Measurements from ENCODE around the gene HES1.
"Not testable (repeated sequence)": the region's sequence is repeated elsewhere in the genome, so short reads cannot be mapped to it uniquely, and the experiment has no call there.

HES1 gene

DNA sequence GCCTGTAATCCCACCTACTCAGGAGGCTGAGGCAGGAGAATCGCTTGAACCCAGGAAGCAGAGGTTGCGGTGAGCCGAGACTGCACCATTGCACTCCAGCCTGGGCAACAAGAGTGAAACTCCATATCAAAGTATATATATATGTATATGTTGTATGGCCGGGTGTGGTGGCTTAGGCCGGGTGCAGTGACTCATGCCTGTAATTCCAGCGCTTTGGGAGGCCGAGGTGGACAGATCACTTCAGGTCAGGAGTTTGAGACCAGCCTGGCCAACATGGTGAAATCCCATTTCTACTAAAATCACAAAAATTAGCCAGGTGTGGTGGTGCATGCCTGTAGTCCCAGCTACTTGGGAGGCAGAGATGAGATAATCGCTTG is 7.0 kb upstream of the HES1 start:
- not testable (repeated sequence) for DNase-seq

DNA sequence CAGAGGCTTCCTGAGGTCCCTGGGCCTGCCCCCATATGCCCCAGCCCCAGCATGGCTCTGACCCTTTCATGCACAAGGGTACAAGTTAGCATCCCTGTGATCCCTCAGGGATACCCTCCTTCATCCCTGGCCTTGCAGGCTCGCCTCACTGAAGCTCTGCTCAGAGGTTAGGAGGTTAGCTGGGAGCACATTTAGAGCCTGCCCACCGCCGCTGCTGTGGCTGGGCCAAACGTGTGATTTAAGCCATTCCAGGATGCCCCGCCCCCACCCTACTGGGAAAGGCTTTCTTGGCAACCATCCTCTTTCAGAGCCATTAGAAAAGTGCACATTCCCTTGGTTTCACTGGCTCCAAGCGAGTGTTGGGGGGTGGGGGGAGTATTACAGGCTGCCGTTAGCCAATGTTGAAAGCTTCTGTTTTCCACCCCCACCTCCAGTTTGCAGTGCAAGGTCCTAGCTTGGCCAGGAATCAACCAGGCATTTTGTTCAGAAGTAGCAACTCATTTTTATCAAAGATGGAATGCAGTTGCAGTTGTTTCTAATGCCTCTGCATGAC is 6.3 kb upstream of the HES1 start:
- DNase-seq: no peak

DNA sequence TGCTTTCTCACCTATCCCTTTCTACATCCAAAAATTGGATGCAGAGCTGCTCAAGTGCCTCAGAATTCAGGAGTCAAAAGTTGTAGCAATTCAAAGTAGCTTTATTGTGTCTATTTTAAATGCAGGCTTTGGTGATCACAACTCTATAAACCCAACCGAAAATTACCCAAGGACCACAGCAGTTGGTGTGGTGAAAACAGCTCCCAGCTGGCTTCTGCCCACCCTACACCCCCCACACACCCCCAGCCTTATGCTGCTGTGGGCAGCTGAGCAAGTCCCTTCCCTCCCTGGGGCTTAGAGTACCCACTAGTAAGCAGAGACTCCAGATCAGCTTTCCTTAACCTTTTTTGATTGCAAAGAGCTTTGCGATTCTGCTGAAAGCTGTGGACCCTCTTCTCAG is 5.8 kb upstream of the HES1 start:
- no peak for DNase-seq

DNA sequence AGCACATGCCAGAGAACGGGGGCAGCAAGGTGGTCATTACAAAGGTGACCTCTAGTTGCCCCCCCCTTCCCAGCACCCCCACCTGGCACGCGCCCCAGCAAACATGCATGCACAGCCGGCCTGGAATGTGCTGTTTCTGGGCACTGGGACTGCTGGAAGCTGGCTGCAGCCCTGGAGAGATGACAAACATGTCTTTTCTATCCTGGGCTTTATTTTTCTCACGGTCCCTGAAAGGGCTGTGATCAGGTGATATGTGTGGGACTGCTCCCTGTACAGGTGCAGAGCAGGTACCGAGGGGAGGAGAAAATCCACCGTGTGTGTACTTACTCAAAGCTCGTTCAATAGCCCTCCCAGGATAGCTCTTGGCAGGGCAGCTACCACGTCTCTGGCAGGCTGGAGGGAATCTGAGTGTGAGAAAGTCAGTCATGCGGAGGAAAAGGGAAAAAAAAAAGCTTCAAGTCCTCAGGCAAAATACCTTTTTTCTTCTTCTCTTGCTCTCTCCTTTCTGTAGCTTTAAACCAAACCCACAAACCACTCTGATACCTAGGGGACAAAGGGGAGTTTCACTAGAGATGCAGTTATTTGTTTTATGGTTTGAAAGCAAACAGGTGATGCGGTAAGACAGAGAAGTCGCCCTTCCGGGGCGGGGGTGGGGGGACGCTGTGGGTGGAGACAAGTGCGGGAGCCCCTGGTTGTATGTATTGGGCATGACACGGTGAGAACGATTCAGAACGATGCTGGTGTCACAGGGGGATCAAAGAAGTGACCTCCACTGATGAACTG is 5.0 kb upstream of the HES1 start:
- no peak for DNase-seq

DNA sequence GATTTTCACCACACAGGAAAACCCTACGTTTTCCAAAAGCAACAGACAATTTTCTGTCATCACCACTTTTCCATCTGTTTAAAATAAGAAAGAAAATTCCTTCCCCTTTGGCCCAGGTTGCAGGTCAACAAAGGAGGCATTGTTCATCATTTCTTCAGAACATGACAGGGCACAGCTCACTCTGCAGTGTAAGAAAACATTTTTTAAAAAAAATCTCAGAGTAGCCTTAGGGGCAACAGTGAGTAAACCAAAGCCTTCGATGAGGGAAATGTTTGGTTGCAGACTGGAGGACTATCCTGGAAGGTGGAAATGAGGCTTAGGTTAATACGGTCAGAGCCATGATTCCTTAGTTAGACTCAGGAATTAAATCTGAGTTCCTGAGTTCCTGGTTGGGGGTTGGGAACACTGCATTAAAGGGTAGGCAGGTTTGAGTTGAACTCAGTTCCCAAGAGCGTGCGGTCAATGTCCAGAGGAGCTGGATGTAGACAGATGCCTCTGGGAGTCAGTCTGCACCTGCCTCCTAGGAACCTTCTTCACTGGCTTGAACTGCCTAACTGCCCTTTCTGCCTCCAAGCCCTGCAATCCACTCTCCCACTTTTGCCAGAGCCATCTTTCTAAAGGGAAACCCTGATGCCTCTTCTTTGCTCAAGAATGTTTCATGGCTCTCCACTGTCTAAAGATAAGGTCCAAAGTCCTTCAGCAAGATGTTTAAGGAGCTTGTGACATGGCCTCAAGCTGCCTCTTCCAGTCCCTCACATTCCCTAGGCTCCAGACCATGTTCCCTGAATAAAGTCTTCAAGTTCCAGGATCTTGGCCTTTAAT is 3.3 kb upstream of the HES1 start:
- DNase-seq: no peak

- DNase-seq: peak; percentile 29
These were observed 2.2 kb upstream of the HES1 start for GRCh38 chr3:194133661-194134230.

DNA sequence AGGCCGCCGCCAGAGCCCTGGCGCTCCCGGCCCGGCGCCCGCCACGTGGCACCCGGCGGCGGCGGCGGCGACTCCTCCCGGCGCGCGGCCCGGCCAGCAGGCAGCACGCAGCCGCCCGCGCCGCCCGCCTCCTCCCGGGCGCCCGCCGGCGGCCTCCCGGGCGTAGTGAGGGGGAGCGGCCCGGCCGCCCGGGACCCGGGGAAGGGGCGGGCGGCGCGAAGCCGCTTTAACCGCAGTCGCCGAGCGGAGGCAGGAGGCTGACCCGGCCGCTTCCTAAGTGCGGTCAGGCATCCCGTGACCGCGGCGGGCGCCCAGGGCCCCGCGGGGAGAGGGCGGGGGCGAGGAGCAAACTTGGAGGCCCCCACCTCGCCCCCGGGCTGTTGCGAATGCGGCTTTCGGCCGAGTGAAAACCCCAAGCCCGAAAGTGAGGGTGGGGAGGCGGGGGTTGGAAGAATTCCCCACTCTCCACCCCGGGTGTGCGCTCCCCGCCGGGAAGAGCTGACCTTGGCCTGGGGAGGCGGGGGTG is 1.7 kb upstream of the HES1 start:
- peak; percentile 60 for DNase-seq

DNA sequence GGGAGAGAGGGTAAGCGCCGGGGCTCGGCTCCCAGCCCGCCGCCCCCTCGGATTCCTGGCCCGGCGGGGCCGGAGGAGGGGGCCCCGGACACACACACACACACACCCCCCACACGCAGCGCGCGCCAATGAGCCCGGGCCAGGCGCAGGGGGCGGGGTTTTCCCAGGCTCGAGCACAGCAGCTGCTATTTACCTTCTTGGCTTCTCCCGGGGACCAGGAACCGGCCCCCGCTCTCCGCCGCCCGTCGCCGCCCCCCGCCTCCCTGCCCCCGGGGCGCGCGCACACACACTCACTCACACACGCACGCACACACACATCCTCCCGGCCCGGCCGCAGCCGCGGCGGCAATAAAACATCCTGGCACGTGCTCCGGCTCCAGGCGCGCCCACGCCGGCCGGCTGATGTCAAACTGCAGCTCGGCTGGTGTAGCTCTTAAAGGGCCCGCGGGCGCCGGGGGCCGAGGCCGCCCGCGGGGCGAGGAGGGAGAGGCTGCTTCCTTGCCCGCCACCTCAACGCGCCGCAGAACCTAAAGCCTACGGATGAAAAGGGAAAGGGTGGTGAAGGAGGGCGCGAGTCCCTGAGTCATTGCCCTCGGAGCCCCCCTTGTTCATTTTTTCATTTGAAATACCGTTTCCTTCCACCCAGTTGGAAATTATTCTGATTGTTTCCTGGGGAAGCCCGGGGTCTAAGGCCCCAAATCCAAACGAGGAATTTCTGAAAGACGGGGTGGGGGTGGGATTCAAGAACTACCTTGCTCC is 1.0 kb upstream of the HES1 start:
- peak; percentile 79 for DNase-seq

GRCh38 chr3:194135516-194135805 is 487 bp upstream of the HES1 start:
- no peak for DNase-seq

- no peak for DNase-seq
These were observed 615 bp downstream of the HES1 start for GRCh38 chr3:194136519-194137007.

GRCh38 chr3:194137008-194137505 is 1.1 kb downstream of the HES1 start:
- peak; percentile 17 for DNase-seq

DNA sequence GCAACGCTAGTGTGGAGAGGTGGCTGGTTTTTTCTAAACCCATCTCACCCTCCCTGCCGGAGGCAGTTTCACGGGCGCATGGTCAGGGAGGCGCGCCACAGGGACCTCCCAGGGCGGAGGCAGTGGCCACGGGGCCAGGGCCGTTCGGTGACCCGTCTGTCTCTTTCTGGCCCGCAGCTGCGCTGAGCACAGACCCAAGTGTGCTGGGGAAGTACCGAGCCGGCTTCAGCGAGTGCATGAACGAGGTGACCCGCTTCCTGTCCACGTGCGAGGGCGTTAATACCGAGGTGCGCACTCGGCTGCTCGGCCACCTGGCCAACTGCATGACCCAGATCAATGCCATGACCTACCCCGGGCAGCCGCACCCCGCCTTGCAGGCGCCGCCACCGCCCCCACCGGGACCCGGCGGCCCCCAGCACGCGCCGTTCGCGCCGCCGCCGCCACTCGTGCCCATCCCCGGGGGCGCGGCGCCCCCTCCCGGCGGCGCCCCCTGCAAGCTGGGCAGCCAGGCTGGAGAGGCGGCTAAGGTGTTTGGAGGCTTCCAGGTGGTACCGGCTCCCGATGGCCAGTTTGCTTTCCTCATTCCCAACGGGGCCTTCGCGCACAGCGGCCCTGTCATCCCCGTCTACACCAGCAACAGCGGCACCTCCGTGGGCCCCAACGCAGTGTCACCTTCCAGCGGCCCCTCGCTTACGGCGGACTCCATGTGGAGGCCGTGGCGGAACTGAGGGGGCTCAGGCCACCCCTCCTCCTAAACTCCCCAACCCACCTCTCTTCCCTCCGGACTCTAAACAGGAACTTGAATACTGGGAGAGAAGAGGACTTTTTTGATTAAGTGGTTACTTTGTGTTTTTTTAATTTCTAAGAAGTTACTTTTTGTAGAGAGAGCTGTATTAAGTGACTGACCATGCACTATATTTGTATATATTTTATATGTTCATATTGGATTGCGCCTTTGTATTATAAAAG is 1.8 kb downstream of the HES1 start:
- peak; percentile 41 for DNase-seq

- DNase-seq: no peak
These were observed 2.8 kb downstream of the HES1 start for GRCh38 chr3:194138732-194139070.

GRCh38 chr3:194139071-194139813 is 3.3 kb downstream of the HES1 start:
- no peak for DNase-seq

DNA sequence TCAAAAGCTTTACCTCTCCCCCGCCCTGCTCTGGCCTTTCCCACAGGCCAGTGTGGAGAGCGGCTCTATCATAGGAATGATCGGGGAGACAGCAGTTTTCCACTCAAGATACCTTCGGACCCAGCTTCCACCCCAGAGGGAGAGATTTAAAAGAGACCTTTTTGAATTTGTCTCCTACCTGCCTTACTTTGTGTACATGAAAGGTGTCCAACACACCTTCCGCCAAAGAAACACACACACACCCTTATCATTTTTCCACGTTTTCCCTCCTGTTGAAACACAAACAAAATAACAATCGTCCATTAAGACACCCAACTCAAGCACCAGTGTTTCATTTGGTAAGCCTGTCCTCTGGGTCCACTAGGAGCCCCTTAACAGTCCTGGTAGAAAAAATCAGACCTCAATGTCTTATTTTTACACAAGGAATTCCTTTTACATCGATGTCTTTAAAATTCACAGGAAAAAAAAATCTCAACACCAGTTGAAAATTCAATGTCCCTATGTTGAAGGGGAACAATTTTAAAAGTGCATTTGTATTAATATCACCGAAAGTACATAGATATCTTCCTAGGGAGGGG is 4.0 kb downstream of the HES1 start:
- no peak for DNase-seq

DNA sequence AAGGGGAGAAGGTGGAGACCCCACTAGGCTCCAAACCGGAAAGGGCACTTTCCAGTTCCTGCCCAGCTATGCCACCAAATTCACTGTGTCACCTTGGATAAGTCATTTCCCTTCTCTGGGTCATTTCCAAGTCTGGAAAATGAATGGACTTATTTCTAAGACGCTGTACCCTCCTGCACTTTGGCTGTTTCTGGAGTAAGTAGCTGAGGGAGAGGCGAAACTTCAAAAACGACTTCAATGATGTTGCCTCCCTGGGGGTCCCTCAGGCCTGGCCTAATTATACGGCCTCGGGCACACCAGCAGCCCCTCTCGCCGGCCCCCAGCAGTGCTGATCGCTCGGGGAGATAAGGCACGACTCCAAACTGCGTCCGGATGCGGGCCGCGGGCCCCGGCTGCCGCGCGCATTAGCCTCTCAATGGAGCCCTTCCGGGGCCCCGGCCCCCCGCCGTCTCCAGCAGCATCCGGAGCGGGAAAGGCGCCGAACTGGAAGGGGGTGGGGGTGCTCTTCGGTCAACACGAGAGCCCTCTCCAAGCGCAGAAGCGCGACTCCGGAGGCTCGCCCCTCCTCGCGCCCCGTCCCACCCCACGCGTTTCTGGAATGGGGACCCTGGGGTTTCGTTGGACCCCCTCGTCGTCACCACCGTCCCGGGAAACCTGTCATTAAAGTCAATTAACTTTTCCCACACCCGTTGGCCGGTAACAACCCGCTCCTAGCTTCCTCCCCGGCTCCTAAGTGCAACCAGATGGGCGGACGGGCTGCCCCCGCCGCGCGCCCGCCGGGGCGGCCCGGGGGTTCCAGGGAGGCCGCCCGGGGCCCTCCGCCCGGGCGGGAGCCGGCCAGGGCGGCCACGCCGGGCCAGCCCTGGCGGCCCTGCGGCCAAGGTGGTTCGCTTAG is 4.8 kb downstream of the HES1 start:
- peak; percentile 19 for DNase-seq

DNA sequence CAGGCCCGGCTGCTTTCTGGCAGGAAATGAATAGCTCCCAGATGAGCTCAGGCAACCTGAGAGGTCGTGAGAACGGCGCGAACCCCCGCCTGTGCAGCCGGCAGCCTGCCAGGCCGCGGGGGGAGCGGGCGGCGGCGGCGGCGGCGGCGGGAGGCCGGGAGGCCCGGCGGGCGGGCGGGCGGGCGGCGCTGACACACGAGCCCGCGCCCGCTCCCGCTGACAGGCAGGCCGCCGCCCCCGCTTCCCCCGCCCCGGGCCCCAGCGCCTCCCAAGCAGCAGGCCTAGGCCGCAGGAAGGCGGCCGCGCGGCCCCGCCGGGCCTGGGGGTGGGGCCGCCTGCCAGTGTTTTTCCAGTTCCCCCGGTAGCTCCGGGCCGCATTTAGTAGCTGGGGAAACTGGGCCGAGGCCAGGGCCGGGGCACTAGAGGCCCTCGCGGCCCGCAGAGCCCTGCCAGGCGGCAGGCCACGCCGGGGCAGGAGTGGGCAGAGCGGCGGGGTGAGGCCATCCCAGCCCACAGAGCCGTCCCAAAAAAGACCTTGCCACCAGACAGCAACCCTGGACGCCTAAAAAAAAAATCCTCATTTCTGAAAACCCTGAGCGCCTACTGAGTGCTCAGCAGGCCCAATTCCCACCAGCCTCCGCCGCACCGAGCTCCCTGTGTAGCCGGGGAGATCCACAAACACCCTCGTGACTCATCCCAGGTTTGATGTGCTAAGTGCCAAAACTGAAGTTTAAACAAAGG is 5.6 kb downstream of the HES1 start:
- DNase-seq: peak; percentile 76

DNA sequence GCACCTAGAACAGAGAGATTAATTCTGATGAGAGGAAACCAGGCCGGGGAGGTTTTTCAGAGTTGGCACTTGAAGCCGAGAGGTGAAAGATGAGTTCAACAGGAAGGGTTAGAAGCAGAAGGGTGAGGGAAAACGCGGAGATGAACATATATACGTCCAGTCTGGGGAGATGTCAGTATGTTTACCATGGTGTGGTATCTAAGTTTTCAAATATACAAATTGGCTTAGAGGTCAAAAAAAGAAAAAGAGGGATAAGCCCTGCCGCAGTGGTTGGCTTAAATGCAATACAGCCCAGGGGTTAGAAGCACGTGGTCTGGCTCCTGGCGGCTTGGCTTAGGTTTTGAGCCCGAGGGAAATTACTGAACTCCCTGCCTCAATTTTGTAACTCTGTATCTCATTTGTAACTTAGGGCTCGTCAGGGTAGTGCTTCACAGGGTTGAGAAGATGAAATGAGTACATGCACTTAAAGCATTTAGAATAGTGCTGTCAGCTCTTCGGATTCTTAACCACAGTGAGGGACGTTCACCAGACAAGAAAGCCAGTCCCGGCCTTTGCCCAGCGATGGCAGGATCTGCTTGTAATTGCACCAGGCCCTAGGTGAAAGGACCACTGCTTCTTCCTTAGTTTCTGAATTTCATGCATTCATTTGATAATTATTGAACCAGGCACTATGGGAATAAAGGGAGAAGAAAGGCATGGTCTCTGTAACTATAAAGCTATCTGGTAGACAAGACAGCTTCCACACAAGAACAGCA is 6.4 kb downstream of the HES1 start:
- no peak for DNase-seq
